Stimulated activated CD8-positive, alpha-beta memory T cell treated with anti-CD3 and anti-CD28 coated beads, Interleukin-12 subunit alpha, Interleukin-12 subunit beta, amount 100 ng/mL, for 4 hours (primary cell): ENCODE measurements around the gene CCDC24.

Experiments
- DNase-seq: peaks from one replicate; pipeline ENCODE4 v3.0.0-alpha.2; 2020; ENCODE audit warnings: low read depth

CCDC24 gene

DNA sequence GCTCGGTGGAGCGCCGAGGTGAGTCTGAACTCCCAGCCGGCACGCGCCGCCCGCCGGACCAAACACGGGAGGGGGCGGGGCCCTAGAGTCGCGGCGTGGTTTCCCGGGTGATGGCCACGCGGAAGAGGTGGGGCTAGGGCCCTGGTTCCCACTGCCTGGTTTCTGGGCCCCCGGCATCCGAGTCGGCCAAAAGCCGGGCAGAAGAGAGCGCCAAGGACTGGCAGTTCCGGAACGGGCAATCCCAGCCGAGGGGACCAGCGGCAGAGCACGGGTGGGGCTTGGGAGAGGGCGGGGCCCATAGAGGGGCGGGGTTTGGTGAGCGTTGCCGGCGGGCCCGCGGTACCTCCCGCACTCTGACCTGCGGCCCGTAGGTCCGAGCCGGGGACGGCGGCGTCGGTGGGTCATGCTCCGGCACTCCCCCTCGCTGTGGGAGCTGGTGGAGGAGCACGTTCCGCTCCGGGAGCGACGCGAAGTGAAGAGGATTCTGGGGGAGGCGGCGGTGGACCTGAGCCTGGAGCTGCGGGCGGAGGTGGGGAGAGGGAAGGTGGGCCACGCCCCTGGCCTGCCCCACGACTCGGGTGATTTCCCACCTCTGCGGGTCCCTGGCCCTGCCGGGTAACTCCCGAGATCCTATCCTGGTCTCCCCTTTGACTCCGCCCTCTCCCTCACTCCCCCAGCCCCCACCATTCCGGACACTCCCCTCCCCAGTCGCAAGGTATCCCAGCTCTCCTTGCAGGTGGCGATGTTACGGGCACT is at the start of gene CCDC24:
Gene CCDC24 (plus strand): TSS at position 124 of the 756 bp plus-strand sequence. CDS start 280 bp downstream, at position 404.
- DNase-seq, result peak; percentile 65

- no peak for DNase-seq
Observed at GRCh38 chr1:43942411-43942810, 49.0 kb upstream of the CCDC24 start.

- no peak for DNase-seq
Observed at GRCh38 chr1:43944860-43945259, 46.5 kb upstream of the CCDC24 start.

DNA sequence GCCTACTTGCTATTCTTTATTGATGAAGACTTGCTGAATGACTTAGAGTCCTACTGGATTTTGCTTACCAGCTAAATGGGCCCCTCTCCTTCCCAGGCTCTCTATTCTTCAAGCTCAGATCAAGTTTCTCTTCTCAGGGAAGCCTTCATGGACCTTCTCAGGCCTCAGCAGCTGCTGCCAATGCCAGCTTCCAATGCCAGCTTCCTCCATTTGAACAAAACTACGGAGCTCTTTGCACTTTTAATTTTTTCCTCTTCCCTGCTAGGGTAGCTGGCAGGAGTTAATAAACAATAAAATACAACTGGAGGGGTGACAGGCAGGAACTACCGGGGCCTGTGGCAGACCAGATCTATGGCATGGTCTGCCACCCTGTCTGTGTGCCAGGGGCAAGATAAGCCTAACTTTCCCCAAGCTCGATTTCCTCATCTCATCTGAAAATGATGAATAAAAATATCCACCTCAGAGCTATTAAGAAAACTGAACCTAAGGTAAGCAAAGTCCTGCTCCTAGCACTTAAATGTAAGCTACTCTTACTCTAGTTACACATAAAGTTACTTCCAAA is 45.6 kb upstream of the CCDC24 start:
- DNase-seq, result no peak

DNA sequence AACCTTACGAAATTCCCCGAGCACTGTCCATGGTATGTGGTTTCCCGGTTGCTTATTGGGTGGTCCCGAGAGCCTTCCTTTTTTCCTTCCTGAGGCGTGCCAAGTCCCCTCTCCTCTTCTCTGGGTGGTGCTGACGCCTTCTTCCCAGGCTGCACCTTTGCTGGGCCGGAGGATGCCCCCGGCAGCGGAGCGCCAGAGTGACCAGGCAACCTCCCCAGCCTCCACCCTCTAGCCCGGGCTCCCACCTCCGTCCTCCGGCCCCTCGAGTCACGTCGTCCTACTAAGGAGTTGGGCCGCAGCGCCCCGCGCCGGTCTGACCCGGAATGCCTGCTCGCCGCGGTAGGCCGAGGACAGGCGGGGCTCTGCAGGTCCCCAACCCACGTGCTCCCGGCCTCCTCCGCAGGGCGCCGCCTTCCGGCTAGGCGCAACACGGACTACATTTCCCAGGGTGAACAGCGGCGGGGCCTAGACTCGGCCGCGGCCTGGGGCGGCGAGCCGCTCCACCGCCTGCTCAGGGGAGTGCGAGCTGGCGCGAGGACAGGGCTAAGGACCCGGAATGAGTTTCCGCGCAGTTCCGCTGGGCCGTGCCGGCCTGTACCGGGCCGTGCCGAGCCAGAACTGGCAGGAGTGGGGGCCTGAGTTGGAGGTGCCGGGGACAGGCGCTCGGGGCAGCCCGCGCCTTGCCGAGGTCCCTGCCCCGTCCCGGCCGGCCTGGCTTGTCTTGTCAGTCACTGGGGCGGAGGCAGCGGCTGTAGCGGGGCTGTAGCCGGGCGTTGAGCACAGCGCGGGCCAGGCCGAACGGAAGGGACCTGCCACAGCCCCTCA is 45.0 kb upstream of the CCDC24 start, which contains the start of gene IPO13:
Gene IPO13 (plus strand): TSS at position 715 of the 825 bp plus-strand sequence. CDS start 651 bp downstream, outside the sequence.
- peak; percentile 92 for DNase-seq

GRCh38 chr1:43947061-43947873 is 44.1 kb upstream of the CCDC24 start:
- no peak for DNase-seq

GRCh38 chr1:43947874-43948437 is 43.4 kb upstream of the CCDC24 start:
- no peak for DNase-seq

GRCh38 chr1:43949678-43950077 is 41.7 kb upstream of the CCDC24 start:
- DNase-seq, result no peak

GRCh38 chr1:43951021-43951985 is 40.1 kb upstream of the CCDC24 start:
- DNase-seq, result no peak

- DNase-seq, result no peak
Observed at GRCh38 chr1:43952731-43953346, 38.6 kb upstream of the CCDC24 start.

DNA sequence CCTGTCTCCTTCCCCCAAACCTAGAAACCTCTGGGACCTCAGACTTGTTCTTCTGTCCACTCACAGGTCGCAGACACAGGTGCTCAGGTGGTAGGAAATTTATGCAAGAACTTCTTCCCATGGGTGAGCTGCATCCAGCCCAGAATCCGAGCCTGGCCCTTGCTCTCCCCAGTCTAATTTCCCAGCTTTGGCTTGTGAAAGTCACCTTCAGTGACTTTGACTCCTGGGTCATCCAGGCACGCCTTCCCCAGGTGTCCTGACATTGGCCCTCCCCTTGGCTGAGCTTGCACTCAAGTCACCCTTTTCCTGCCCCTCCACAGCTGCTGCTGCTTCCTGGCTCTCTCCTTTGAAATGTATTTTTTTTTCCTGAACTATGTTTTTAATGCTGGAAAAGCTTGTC is 38.0 kb upstream of the CCDC24 start:
- DNase-seq, result no peak

DNA sequence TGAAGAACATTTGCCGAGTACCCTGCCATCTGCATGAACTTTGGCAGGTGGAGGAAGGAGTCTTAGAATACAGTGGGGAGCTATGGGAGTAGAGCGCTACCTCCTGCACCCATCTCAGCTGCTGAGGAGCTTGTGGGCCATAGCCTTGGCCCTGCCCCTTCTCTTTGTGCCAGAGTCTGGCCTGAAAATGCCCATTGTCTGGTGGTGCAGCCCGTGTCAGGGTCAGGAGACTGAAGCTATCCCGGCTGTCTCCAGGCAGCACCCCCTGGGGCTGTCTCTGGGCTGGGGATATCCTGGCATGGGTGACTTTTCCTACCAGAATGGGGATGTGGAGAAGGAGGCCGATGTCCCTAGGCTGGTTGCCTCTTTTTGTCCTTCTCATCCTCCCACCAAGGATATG is 37.4 kb upstream of the CCDC24 start:
- DNase-seq, result no peak

DNA sequence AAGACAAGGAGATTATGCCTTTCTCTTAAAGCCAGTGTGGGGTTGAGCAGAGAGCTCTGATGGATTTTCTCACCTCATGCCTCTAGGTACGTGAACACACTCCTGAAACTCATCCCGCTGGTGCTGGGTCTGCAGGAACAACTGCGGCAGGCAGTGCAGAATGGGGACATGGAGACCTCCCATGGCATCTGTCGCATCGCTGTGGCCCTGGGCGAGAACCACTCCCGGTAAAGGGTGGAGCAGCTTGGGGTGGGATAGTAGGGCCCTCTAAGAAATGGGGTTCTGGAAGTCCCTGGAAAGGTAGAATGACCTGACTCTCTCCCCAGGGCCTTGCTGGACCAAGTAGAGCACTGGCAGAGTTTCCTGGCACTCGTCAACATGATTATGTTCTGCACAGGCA is 35.2 kb upstream of the CCDC24 start:
- no peak for DNase-seq

- no peak for DNase-seq
Observed at GRCh38 chr1:43957407-43958040, 33.9 kb upstream of the CCDC24 start.

DNA sequence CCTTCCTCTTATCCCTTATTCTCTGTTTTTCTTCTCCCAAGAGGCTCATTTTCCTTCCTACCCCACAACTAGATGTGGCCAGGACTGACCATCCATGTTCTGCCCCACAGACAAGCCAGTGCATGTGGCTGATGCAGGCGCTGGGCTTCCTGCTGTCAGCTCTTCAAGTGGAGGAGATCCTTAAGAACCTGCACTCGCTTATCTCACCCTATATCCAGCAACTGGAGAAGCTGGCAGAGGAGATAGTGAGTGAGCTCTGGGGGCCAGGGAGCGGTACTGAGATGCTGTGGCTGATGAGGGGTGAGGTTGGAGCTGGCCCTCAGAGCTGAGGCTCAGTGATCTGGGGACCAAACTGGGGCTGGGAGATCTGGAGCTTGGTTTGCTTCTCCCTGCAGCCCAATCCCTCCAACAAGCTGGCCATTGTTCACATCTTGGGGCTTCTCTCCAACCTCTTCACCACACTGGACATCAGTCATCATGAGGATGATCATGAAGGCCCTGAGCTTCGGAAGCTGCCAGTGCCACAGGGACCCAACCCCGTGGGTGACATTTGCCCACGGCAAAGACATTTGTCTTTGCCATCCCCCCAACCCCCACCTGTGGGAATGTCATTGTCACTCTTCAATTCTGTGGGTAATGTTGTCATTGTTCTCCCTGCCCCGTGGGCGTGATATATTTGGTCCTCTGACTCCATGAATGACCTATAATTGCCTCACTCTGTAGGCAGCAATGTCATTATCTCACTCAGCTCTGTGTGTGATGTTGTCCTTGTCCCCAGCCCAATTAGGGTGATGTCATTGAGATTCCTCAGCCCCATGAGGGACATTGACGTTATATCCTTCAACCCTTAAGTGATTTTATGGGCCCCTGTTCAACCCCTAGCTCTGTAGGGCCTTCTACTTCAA is 32.8 kb upstream of the CCDC24 start:
- DNase-seq, result no peak

DNA sequence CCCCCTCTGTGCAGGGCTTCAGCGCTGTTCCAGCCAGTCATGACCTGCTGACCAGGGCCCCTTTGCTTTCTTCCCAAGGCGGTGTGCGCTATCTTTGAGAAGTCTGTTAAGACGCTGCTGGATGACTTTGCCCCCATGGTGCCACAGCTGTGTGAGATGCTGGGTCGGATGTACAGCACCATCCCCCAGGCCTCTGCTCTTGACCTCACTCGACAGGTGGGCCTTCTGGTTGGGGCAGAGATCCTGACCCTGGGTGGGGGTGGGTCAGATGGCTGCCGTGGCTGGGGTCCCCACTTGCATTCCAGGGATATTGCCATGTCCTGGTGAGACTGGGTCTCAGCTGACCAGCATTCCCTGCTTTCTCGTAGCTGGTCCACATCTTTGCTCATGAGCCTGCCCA is 30.6 kb upstream of the CCDC24 start:
- no peak for DNase-seq

GRCh38 chr1:43961692-43962091 is 29.7 kb upstream of the CCDC24 start:
- no peak for DNase-seq

- no peak for DNase-seq
Observed at GRCh38 chr1:43962324-43962723, 29.1 kb upstream of the CCDC24 start.
